GM21526 (cell line): ENCODE data around the gene STK11.
"Not testable (repeated sequence)": the region's sequence is repeated elsewhere in the genome, so short reads cannot be mapped to it uniquely, and the experiment has no call there.

Experiments
- ATAC-seq: cut with Tn5 transposase; IDR thresholded peaks from one replicate; pipeline ENCODE4 v1.9.1; 2021; ENCODE audit warnings: moderate library complexity; ENCODE audit not compliant: unreplicated experiment, low FRiP score

STK11 gene

GRCh38 chr19:1206150-1206863, 729 bp downstream of the STK11 start:
- ATAC-seq, result no peak

- ATAC-seq, result no peak
Observed at GRCh38 chr19:1206864-1207450, 1.4 kb downstream of the STK11 start.

GRCh38 chr19:1208830-1209229, 3.3 kb downstream of the STK11 start:
- ATAC-seq, result not testable (repeated sequence)

GRCh38 chr19:1210227-1210538, 4.6 kb downstream of the STK11 start:
- ATAC-seq, result no peak

GRCh38 chr19:1211494-1212234, 6.1 kb downstream of the STK11 start:
- ATAC-seq, result no peak

- ATAC-seq, result no peak
Observed at GRCh38 chr19:1213391-1214286, 8.1 kb downstream of the STK11 start.

GRCh38 chr19:1214299-1214861, 8.8 kb downstream of the STK11 start:
- no peak for ATAC-seq

- ATAC-seq, result no peak
Observed at GRCh38 chr19:1214862-1215731, 9.5 kb downstream of the STK11 start.

GRCh38 chr19:1216756-1217155, 11.2 kb downstream of the STK11 start:
- ATAC-seq, result no peak

GRCh38 chr19:1217366-1217765, 11.8 kb downstream of the STK11 start:
- no peak for ATAC-seq

- ATAC-seq, result no peak
Observed at GRCh38 chr19:1218751-1219567, 13.4 kb downstream of the STK11 start.

GRCh38 chr19:1219786-1220476, 14.4 kb downstream of the STK11 start:
- no peak for ATAC-seq

- no peak for ATAC-seq
Observed at GRCh38 chr19:1220477-1220930, 14.9 kb downstream of the STK11 start.

GRCh38 chr19:1220976-1221903, 15.7 kb downstream of the STK11 start:
- ATAC-seq, result no peak

GRCh38 chr19:1221904-1222255, 16.3 kb downstream of the STK11 start:
- no peak for ATAC-seq

- ATAC-seq, result no peak
Observed at GRCh38 chr19:1222394-1222793, 16.8 kb downstream of the STK11 start.
